ENCODE results near the gene SLC27A5. TPM values are rescaled to one million over a fixed set of nuclear protein-coding genes. Genes with fewer than 3 reads are reported as not detected.

The SLC27A5 gene, protein sequence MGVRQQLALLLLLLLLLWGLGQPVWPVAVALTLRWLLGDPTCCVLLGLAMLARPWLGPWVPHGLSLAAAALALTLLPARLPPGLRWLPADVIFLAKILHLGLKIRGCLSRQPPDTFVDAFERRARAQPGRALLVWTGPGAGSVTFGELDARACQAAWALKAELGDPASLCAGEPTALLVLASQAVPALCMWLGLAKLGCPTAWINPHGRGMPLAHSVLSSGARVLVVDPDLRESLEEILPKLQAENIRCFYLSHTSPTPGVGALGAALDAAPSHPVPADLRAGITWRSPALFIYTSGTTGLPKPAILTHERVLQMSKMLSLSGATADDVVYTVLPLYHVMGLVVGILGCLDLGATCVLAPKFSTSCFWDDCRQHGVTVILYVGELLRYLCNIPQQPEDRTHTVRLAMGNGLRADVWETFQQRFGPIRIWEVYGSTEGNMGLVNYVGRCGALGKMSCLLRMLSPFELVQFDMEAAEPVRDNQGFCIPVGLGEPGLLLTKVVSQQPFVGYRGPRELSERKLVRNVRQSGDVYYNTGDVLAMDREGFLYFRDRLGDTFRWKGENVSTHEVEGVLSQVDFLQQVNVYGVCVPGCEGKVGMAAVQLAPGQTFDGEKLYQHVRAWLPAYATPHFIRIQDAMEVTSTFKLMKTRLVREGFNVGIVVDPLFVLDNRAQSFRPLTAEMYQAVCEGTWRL
- 3.1 and 5.8 TPM in 2 replicates for total RNA-seq

DNA sequence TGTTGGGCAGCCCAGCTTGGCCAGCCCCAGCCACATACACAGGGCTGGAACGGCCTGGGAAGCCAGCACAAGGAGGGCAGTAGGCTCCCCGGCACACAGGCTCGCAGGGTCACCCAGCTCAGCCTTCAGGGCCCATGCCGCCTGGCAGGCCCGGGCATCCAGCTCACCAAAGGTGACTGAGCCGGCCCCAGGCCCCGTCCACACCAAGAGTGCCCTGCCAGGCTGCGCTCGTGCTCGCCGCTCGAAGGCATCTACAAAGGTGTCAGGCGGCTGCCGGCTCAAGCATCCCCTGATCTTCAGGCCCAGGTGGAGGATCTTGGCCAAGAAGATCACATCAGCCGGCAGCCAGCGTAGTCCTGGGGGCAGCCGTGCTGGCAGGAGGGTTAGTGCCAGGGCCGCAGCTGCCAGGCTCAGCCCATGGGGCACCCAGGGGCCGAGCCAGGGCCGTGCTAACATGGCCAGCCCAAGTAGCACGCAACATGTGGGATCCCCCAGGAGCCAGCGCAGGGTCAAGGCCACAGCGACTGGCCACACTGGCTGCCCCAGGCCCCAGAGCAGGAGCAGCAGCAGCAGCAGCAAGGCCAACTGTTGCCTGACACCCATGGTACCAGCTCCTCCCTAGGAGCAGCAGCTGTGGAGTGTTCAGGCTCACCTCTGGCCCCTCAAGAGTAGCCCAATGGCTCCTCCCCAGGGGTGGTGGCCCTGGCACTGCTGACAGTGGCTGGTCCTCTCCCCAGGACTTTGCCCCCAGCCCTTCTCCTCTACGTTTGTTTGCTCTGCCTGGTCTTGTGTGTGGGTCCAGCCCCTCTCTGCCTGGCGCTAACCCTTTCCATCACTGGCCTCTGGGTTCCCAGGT, at the start of gene SLC27A5:
Gene SLC27A5, minus strand, starts transcription at position 640 of the 856 bp plus-strand sequence. Its CDS starts 37 bp downstream, at position 603.

DNA sequence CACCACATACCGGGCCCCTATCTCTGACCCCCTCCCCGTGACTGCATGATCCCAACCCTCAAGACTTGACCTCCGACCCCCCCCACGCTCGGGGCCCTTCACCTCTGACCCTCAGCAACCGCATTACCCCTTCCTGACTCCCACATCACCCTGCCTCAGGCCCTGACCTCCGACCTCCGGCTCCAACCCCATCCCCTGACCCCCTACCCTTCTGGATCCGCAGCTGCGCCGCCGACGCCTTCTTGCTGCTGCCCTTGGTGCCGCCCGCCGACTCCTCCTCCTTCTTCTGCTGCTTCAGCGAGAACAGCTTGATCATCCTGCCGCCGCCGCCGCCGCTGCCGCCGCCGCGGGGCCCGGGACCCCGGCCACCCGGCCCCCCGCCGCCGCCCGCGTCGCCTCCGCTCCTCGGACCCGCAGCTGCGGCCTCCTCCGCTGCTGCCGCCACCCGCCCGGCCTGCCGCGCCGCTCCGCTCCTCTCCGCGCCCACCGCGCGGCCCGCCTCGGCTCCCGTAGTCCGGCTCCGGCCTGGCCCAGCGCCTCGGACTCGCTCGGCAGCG, 46.4 kb upstream of the SLC27A5 start, which contains the start of gene UBE2M:
Gene UBE2M, minus strand, starts transcription at position 546 of the 557 bp plus-strand sequence. Its CDS starts 230 bp downstream, at position 316.

DNA sequence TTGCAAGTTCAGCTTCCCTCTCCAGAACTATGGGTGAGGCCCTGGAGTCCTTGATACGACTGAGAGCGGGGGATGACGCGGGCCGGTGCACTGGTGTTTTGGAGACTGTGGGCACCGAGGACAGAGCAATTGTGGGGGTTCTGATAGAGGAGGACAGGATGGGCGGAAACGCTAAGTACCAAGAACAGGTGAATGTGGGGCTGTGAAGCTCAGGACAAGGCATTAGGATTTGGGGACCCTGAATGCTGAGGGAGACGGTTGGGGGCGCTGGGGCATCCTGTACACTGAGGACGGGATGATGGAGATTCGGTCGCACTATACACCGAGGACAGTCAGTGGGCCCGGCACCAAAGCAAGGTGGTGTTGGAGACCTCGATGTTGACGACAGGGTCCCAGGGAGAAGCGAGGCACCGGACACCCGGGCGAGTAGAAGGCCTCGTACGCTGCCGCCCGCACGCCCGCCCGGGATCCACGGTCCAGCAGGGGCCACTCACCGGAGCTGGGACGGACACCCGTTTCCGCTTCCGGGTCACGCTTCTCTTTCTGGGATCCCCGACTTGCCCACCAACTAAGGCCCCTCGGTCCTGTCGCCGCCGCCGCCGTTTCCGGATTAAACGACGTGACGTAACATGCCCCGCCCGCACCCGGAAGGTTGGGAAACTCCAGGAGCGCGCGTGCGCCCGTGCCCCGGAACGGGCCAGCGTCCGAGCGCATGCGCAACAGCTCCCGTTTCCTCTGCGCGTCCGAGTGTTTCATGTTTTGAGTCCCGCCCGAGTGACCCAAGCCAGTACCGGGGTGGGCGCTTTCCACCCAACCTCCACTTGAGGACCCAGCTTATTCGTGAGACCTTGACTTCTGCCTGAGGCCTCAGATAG, 42.9 kb upstream of the SLC27A5 start, which contains the start of gene CHMP2A:
Gene CHMP2A, minus strand, starts transcription at position 612 of the 875 bp plus-strand sequence. CDS start 893 bp downstream, outside the sequence.

DNA sequence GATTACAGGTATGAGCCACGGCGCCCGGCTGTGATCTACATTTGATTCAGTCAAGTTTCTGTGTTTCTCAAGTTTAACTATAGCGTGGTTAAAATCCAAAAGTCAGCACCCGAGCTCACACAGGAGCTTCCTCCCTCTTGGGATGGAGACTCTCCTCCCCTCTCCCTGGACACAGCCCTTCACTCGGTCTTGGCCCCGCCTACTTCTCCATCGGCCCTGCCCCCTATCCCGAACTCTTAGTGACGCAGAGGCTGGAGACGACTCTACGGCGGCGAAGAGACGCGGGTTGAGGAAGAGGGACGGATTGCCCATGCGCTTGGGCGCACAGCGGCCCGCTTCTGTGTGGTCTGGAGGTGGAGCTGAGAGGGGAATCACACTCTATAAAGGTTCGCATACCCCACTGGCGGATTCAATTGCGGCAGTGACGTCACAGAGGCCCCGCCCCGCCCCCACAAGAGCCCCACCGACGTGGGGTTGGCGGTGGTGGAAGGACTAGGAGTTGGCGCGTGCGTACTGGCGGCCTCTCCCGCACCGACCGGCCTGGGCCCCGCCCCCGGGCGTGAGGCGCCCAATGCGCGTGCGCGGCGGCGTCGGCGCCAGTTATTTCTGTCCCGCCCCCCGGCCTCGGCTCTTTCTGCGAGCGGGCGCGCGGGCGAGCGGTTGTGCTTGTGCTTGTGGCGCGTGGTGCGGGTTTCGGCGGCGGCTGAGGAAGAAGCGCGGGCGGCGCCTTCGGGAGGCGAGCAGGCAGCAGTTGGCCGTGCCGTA, 32.2 kb upstream of the SLC27A5 start, which contains the start of gene TRIM28:
Gene TRIM28, plus strand, starts transcription at position 239 of the 765 bp plus-strand sequence. CDS start 694 bp downstream, outside the sequence.

DNA sequence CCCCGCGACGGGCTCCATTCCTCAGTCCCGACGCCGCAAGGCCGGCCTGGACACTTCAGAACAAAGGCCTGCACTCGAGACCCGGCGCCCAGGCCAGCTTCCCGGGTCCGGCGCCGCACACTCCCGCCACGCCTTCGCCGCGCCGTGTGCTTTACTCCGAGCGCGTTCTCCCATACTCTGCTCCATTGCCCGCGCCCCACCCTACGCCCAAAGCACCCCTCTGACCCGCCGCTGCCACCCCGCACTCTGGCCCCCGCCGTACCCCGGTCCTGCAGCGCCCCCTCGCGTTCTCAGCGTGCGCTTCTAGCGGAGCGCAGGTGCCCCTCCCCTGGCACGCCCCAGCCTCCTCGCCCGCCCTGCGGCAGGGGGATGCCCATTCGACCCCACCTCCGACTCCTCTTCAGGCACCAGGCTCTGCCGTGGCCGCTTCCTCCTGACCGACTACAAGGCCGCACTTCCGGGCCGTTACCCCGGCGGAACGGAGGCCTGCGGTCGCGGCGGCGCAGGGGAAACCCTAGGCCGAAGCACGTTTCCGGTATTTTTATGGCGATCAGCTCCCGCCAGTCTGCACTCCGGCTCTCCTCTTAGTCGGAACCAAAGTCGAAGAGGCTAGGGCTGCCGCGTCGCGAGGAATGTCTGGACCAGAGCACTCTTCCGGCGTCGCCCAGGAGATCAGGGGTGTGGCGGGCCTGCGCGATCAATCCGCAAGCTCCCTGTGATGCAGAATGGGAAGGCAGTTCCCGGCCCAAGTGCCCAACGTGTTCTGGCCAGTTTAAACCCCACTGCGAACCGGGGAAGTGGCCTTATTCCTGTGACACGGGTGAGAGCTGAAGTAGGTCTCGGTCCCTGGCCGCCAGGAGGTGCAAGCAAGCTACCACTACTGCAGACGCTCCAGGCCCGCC, 7.8 kb upstream of the SLC27A5 start, which contains the start of gene ZBTB45:
Gene ZBTB45, minus strand, starts transcription at position 456 of the 902 bp plus-strand sequence. CDS start 2,137 bp downstream, outside the sequence.

DNA sequence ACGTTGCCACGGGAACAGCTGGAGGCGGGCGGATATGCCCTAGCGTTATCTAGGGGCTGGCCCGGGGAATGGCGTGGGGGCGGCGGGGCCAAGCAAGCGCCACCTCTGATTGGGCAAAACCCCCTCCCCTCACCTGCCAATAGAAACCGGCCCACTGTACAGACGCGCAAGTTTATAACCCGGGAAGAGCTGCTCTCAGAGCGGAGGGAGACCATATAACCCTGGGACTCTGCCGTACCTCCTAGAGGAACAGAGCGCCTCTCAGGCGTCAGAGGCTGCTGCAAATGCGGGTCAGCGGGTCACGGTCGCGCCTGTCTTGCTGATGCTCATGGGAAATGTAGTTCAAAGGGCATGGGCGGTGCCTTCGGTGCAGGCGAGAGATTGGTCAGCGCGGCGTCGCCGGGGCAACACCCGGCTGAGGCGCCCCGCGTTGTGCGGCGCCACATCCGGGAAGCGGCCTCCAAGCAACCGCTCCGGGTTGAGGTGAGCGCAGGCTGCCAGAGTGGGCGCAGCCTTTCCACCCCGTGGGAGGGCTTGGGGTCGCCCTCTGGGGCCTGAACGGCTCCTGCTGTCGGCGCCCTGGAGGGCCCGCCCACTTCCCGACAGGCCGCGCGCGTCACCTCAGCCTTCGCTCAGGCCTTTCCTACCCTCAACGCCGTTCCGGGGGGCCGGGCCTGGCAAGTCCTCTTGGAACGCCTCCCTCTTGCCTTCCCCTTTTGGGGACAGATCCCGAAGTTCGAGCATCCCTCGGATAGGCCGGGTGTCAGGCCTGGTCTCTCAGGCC, 35.9 kb downstream of the SLC27A5 start, which contains the start of gene ZNF446:
Gene ZNF446, plus strand, starts transcription at position 639 of the 784 bp plus-strand sequence. CDS start 867 bp downstream, outside the sequence.

DNA sequence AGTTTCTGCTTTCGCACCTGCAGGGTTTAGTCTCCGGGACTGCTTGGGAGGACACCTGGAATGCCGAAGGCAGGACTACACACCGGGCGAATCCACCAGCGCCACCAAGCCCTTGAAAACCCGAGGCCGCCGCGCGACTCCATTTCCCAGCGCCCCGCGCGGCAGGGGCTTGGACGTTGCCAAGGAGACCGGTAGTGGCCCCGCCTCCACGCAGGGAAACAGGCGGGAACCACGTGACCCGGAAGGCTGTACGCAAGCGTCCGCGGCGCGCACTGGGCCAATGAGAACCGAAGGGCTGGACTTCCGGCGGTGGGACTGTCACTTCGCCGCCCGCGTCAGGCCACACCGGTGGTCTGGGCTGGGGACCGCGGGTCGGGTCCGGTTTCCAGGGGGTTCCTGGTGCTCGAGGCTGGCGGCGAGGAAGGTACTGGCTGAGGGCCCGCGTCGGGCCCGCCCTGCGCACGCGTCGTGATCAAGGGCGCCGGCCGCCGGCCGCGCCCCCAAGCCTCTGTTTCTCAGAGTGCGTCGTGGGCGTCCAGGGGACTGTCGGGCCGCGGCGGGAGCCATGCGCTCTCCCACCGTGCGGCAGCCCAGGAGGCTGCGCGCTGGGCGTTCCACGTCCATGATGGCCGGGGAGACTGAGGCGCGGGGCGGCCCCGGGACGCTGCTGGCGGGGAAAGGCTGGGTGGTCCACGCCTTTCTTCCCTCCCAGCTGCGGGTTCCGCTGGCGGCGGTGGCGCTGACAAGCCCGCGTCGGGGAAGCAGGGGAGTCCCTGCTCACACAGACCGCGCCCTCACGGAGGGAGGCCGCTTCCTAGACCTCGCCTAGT, 44.8 kb downstream of the SLC27A5 start, which contains the start of gene ZNF324:
Gene ZNF324, plus strand, starts transcription at position 321 of the 830 bp plus-strand sequence. CDS start 2,106 bp downstream, outside the sequence.

DNA sequence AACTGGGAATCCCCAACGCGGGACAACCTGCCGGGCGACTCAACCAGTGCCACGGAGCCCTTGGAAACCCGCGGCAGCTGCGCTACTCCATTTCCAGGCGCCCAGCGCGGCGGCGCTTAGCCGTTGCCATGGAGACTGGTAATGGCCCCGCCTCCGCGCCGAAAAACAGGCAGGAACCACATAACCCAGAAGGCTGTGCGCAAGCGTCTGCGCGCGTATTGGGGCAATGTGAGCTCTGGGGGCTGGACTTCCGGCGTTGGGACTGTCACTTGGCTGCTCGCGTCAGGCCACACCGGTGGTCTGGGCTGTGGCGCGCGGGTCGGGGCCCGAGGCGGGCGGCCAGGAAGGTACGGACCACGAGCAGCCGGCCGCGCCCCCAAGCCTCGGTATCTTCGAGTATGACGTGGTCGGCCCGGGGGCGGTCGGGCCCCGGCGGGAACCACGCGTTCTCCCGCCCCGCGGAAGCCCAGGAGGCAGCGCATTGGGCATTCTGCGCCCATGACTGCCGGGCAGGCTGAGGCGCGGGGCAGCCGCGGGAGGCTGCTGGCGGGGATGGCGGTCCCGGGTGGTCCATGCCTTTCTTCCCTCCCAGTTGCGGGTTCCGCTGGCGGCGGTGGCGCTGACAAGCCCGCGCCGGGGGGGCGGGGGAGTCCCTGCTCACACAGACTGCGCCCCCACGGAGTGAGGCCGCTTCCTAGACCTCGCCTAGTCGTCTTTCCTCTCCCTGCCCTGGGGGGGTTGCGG, 60.3 kb downstream of the SLC27A5 start, which contains the start of gene ZNF324B:
Gene ZNF324B, plus strand, starts transcription at position 265 of the 744 bp plus-strand sequence. CDS start 2,080 bp downstream, outside the sequence.

Other genes starting within 250 kb of the SLC27A5 start
- gene ZNF8, start 233.0 kb downstream of the SLC27A5 start, total RNA-seq: 4.9 and 6.1 TPM in 2 replicates
- 22.2 and 40.7 TPM in 2 replicates for gene ERVK3-1, start 206.6 kb downstream of the SLC27A5 start, total RNA-seq
- gene ZSCAN22, start 185.0 kb downstream of the SLC27A5 start, total RNA-seq: 3.2 and 3.3 TPM in 2 replicates
- gene A1BG, start 158.5 kb downstream of the SLC27A5 start, total RNA-seq: 10.6 and 26.5 TPM in 2 replicates
- 0.87 and 2.0 TPM in 2 replicates for gene ZNF497, start 149.2 kb downstream of the SLC27A5 start, total RNA-seq
- gene ZNF837, start 131.0 kb downstream of the SLC27A5 start, total RNA-seq: 3.2 and 3.8 TPM in 2 replicates
- 1,695 and 1,835 TPM in 2 replicates for gene RPS5, start 124.7 kb downstream of the SLC27A5 start, total RNA-seq
- gene RNF225, start 116.3 kb downstream of the SLC27A5 start, total RNA-seq: 0.66 TPM in 1 of 2 replicates, not detected in the other
- 18.5 and 33.2 TPM in 2 replicates for gene ZNF584, start 103.3 kb downstream of the SLC27A5 start, total RNA-seq
- 12.7 and 14.4 TPM in 2 replicates for gene ZNF132, start 71.8 kb downstream of the SLC27A5 start, total RNA-seq
- gene ZNF324B, start 60.4 kb downstream of the SLC27A5 start, total RNA-seq: 8.4 and 12.1 TPM in 2 replicates
- gene ZNF324, start 44.9 kb downstream of the SLC27A5 start, total RNA-seq: 15.4 and 20.5 TPM in 2 replicates
- 11.2 and 15.1 TPM in 2 replicates for gene ZNF446, start 35.6 kb downstream of the SLC27A5 start, total RNA-seq
- 5.5 and 11.7 TPM in 2 replicates for gene ZBTB45, start 7.8 kb upstream of the SLC27A5 start, total RNA-seq
- gene TRIM28, start 32.1 kb upstream of the SLC27A5 start, total RNA-seq: 277 and 407 TPM in 2 replicates
- gene CHMP2A, start 43.1 kb upstream of the SLC27A5 start, total RNA-seq: 140 and 148 TPM in 2 replicates
- 39.7 and 50.8 TPM in 2 replicates for gene UBE2M, start 46.6 kb upstream of the SLC27A5 start, total RNA-seq
- gene MZF1, start 61.3 kb upstream of the SLC27A5 start, total RNA-seq: 16.1 and 20.7 TPM in 2 replicates